ENCODE data around the gene ZNF417.
A peak's percentile ranks its signal among the peaks of the same experiment; 100 is the strongest.
"Not testable (repeated sequence)": the region's sequence is repeated elsewhere in the genome, so short reads cannot be mapped to it uniquely, and the experiment has no call there.

The ZNF417 gene

DNA sequence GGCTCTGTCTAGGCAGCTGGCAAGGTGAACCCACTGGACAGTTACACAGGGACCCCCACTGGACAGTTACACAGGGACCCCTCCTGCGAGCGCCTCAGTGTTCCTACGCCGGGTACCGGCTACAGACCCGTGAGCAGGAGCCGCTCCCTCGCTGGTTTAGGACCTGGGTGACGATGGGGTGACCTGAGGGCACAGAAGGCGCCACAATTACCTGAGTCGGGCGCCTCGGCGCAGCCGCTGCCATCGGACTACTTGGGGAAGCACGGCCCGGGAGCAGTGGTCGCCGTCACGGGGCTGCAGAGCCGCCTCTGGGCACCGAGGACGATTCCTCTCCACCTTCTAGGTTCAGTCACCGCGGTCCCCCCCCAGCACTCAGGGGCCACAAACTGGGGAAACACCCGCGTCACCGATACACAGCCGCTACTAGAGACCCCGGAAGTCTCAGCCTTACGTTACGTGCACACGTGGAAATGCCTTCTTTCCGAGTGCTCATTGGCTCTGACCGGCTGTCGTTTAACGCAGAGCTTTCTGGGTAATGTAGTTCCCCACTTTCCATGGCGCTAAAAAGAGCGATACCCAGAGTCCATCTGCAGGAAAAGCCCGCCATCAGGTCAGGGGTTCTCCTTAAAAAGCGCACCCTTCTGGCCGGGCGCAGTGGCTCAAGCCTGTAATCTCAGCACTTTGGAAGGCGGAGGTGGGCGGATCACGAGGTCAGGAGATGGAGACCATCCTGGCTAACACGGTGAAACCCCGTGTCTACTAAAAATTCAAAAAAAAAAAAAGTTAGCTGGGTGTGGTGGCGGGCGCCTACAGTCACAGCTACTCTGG lies at the start of gene ZNF417:
Gene ZNF417, minus strand, starts transcription at position 425 of the 828 bp plus-strand sequence. Its CDS starts 181 bp downstream, at position 244.
- DNase-seq (ENCODE audit: low spot score), result peak; percentile 98

- no peak for DNase-seq (ENCODE audit: low spot score)
These were observed 48.4 kb upstream of the ZNF417 start for GRCh38 chr19:57964761-57965160.

DNA sequence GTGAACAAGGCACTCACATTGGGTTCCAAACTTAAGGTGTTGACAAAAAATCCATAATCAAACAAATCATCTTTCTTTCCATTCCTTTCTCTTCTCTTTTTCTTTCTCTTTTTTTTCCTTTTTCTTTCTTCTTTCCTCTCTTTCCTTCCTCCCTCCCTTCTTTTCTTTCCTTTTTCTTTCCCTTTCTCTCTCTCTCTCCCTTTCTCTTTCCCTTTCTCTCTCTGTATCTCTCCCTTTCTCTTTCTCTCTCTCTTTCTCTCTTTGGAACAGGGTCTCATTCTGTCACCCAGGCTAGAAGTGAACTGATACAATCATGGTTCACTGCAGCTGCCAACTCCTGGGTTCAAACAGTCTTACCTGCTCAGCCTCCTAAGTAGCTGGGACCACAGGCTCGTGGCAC lies 45.4 kb upstream of the ZNF417 start:
- no peak for DNase-seq (ENCODE audit: low spot score)

DNA sequence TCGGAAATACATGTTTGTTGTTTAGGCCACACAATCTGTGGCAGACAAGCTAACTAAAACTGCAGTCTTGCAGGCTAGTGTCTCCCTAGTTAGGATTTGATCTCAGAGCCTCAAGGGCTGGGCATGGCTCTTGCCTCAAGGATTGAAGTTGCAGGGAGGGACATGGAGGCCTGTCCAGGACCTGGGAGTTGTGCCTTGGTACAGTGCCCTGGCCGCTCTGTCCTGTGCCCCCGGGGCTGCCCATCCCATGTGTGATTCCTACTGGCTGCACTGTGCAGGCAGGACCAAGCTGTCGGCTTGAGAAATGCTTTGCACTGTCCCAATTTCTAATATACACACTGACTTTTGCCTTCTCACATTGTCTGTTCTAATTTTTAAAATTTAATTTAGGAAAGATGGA lies 38.6 kb upstream of the ZNF417 start:
- no peak for DNase-seq (ENCODE audit: low spot score)

- DNase-seq (ENCODE audit: low spot score), result no peak
These were observed 33.3 kb upstream of the ZNF417 start for GRCh38 chr19:57949702-57950101.

DNA sequence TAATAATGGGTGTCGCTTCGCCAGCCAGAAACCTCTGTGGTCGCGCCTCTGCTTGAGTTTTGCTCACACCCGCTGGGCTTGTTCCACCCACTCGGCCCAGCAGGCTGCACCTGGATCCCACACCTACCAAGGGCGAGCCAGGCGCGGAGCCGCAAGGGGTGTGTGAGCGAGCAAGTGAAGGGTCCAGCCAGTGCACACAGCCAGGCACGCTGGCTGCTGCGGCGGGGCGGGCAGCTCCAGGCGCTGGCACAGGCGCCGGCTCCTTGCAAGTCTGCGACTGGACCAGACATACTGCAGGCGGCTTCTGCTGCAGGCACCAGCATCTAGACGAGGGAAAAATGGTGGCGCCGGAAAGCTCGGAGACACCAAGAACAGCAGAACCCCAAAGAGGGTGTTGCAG lies 32.9 kb upstream of the ZNF417 start:
- no peak for DNase-seq (ENCODE audit: low spot score)

DNA sequence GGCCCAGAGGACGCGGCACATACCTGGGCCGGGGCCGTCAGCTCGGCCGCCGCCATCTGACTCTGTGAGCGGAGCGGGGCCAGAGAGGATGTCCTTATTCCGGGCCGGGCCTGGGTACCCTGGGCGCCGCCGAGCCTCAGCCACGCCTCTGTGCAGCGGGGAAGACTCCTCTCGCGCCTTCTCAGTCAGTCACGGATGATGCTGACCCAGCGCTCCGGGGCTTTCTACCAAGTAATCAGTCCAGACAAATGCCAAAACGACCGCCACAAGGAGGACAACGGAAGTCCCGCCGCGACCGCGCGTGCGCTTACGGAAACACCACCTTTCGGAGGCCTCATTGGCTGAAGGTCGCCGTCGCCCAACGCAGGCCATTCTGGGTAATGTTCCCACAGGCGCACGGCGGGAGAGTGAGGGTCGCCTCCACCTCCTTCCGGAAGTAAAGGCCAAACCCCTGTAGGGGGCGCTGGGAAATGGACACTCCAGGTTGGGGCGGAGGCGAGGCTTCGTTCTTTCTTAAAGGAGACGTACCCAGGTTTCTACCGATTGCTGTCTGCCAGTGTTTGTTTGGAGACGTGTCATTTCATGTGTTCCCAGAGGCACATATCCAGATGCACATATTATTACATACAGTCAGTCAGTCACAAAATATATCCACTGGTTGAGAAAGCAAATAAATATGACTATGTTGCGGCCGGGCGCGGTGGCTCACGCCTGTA lies 31.2 kb upstream of the ZNF417 start, which contains the start of gene ZNF256:
Gene ZNF256, minus strand, starts transcription at position 288 of the 716 bp plus-strand sequence. Its CDS starts 232 bp downstream, at position 56.
- DNase-seq (ENCODE audit: low spot score), result peak; percentile 79

DNA sequence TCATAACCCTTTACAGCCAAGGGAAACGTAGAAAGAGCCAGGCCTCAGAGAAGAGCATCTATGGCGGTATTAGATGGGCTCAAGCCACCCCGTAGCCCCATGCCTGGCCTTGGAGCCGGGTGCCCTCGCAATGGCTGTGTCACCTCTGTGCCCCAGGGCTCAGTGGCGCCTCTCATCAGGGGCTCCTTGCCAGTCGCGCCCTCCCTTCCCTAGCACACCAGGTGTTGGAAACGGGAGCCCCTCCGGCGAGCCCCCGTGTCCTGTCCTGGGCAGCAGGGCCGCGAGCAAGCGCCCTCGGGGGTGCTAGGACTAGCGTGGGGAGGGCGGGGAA lies 30.7 kb upstream of the ZNF417 start:
- DNase-seq (ENCODE audit: low spot score), result no peak

GRCh38 chr19:57946316-57946715 lies 29.9 kb upstream of the ZNF417 start:
- DNase-seq (ENCODE audit: low spot score), result no peak

GRCh38 chr19:57941593-57941992 lies 25.2 kb upstream of the ZNF417 start:
- no peak for DNase-seq (ENCODE audit: low spot score)

- no peak for DNase-seq (ENCODE audit: low spot score)
These were observed 19.3 kb upstream of the ZNF417 start for GRCh38 chr19:57935731-57936130.

DNA sequence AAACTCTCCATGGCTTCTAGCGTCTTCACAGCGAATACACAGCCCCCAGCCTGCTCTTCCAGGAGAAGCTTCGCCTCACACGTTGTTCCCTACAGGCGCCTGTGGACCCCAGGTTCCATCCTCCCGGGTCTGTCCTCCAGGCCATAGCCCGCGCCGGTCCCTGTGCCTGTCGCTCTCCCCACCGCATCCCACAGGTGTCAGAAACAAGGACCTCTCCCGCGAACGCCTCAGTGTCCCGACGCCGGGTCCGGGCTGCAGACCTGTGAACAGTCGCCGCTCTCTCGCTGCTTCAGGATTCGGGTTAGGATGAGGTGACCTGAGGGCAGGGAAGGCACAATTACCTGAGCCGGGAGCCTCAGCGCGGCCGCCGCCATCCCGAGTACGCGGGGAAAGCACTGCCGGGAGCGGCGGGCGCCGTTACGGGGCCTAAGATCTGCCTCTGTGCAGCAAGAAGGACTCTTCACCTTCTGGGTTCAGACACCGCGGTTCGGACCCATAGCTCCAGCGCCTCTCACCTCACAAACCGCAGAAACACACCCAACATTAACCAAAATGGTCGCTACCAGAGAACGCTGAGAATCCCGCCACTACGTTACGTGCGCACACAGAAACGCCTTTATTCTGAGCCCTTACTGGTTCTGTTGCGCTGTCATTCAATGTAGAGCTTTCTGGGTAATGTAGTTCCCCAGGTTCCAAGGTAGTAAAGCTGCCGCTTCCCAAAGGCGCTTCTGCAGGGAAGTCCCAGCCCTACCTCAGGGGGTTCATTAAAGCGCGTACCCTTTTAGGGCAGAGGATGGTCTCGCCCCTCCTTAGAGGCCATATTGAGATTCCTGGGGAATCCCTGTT lies 18.7 kb upstream of the ZNF417 start, which contains the start of gene ZNF418:
Gene ZNF418, minus strand, starts transcription at position 583 of the 846 bp plus-strand sequence. CDS start 1,580 bp downstream, outside the sequence.
- no peak for DNase-seq (ENCODE audit: low spot score)

- DNase-seq (ENCODE audit: low spot score), result no peak
These were observed 11.2 kb upstream of the ZNF417 start for GRCh38 chr19:57927587-57927986.

- no peak for DNase-seq (ENCODE audit: low spot score)
These were observed 1.9 kb downstream of the ZNF417 start for GRCh38 chr19:57914531-57914930.

DNA sequence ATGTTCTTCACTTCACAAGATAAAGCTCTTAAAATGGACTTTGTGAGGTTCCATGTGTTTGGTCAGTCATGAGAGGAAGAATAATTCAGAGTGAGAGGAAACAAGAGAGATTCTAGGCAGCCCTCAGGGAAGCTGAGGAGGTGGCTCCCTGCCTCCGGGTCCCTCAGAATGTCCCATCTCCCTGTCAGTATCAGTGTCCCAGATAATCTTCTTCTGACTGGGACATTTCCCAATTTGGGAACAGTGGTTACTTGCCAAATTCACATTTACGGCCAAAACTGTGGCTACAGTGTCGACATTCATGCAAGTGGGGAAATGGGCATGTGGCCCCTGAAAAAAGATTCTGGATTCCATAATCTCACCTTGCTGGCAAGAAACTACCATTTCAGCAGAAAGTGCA lies 9.0 kb downstream of the ZNF417 start:
- DNase-seq (ENCODE audit: low spot score), result no peak

DNA sequence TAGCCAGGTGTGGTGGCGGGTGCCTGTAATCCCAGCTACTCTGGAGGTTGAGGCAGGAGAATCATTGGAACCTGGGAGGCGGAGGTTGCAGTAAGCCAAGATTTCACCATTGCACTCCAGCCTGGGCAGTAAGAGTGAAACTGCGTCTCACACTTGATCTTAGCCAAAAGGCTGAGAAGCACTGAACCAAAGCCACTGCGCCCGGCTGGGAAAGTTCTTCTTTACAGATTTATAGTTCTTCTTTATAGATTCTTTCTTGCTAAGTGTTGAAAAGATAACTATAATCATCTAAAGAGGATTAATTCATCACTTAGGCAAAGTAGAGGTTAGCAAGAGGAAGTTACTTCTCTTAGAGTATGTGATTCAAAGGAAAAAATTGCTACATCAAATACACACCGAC lies 11.1 kb downstream of the ZNF417 start:
- DNase-seq (ENCODE audit: low spot score), result no peak

- DNase-seq (ENCODE audit: low spot score), result no peak
These were observed 12.7 kb downstream of the ZNF417 start for GRCh38 chr19:57903618-57904184.

DNA sequence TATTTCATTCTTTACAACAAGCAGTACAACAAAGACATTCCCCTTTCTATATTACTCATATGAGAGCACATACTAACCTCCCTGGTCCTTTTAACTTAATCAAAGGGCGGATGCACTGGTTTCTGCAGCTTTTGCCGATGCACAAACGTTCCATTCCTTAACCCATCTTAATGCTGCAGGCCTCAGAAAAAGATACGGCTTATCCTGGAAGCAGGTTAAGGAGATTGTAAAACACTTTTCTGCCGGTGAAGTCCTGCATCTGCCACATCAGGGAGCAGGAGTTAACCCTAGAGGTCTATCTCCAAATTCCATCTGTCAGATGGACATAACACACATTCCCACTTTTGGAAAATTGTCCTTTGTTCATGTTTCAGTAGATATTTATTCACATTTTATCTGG lies 16.1 kb downstream of the ZNF417 start:
- no peak for DNase-seq (ENCODE audit: low spot score)

- DNase-seq (ENCODE audit: low spot score), result not testable (repeated sequence)
These were observed 25.7 kb downstream of the ZNF417 start for GRCh38 chr19:57890706-57891105.

DNA sequence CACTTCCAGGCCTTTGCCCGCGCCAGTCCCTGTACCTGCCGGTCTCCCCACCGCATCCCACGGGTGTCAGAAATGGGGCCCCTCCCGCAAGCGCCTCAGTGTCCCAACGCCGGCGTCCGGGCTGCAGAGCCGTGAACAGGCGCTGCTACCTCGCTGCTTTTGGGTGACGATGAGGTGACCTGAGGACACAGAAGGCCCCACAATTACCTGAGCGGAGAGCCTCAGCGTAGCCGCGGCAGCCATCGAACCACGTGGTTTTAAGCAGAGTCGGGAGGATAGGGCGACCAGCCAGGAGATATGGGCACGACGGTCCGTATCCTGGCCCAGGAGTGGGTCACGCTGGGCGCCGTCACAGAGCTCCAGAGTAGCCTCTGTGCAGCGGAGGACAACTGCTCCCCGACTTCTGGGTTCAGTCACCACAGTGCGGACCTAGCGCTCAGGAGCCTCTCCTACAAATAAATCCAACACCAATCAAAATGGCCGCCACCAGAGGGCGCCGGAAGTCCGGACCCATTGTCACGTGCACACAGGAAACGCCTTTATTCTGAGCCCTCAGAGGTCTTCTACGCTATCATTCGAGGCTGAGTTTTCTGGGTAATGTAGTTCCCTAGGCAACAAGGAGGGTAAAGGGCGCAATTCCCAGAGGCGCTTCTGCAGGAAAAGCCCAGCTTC lies 27.7 kb downstream of the ZNF417 start, which contains the start of gene ZNF814:
Gene ZNF814, minus strand, starts transcription at position 478 of the 672 bp plus-strand sequence. Its CDS starts 235 bp downstream, at position 243.
- DNase-seq (ENCODE audit: low spot score), result peak; percentile 94

DNA sequence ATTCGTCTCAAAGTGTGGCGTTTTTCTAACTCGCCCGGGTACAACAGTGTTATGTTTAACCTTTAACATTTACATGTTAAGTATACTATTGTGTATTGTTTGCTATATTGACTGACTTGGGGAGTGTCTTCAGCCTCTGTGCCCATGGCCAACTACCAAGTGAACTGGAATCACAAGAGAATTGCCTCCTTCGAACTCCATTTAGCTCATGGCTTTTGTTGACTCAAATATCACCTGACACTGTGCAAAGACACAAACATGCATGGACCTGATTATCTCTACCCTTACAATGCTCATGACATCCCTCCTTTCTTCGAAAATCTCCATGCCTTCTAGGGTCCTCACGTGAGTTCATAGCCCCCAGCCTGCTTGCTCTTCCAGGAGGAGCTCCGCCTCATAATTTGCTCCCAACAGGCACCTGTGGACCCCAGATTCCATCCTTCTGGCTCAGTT lies 28.3 kb downstream of the ZNF417 start:
- DNase-seq (ENCODE audit: low spot score), result no peak

All from NAMALWA (cell line).